ENCODE data around the gene MTRFR.

Gene MTRFR

GRCh38 chr12:123306200-123306599 is 73.0 kb downstream of the MTRFR start:
- DNase-seq (ENCODE audit: low read depth), result no peak
- H3K4me3 ChIP-seq (ENCODE audit: control insufficient read depth, low read depth, low read length), result no peak overlapping the region
- TF ChIP-seq, protein P1, sequence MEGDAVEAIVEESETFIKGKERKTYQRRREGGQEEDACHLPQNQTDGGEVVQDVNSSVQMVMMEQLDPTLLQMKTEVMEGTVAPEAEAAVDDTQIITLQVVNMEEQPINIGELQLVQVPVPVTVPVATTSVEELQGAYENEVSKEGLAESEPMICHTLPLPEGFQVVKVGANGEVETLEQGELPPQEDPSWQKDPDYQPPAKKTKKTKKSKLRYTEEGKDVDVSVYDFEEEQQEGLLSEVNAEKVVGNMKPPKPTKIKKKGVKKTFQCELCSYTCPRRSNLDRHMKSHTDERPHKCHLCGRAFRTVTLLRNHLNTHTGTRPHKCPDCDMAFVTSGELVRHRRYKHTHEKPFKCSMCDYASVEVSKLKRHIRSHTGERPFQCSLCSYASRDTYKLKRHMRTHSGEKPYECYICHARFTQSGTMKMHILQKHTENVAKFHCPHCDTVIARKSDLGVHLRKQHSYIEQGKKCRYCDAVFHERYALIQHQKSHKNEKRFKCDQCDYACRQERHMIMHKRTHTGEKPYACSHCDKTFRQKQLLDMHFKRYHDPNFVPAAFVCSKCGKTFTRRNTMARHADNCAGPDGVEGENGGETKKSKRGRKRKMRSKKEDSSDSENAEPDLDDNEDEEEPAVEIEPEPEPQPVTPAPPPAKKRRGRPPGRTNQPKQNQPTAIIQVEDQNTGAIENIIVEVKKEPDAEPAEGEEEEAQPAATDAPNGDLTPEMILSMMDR (IDR thresholded peaks at IDR 0.05; ENCODE audit: control insufficient read depth, insufficient read depth, low read depth, low read length, missing control alignments), result no peak

Data from AG09309 (cell line).